Measurements from ENCODE around the gene NF1.

DNA sequence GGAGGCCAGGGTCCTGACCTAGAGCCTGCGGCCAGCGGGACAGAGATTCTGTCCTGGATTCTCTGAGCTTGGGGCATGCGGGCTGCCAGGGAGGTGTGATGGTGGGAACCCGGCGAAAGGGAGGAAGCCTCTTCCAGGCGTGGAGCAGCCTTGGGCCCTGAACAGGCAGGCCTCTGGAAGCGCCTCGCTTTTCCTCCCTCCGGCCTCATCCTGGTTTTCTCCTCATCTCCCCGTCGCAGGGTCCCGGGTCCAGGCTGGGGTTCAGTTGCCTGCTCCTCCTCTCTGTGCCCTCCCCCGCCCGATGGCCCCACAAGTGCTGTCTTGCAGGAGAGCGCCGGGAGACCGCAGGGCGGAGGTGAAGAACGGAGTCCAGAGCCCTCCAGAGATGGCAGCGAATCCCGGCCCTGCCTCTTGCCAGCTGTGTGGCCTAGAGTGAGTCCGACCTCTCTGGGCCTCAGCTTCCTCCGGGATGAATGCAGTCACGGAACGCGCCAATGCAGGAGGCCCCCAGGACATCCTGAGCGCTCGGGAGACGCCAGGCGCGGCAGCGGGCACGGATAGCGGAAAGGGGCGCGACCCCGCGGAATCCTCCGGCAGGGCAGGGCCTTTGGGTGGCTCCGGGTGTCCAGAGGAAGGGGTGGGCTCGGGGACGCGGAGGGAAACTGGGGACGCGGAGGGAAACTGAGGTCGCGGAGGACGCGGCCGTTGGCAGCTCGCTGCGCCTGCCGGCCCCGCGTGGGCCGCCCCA is 296.1 kb downstream of the NF1 start:
- TF ChIP-seq, protein P1, sequence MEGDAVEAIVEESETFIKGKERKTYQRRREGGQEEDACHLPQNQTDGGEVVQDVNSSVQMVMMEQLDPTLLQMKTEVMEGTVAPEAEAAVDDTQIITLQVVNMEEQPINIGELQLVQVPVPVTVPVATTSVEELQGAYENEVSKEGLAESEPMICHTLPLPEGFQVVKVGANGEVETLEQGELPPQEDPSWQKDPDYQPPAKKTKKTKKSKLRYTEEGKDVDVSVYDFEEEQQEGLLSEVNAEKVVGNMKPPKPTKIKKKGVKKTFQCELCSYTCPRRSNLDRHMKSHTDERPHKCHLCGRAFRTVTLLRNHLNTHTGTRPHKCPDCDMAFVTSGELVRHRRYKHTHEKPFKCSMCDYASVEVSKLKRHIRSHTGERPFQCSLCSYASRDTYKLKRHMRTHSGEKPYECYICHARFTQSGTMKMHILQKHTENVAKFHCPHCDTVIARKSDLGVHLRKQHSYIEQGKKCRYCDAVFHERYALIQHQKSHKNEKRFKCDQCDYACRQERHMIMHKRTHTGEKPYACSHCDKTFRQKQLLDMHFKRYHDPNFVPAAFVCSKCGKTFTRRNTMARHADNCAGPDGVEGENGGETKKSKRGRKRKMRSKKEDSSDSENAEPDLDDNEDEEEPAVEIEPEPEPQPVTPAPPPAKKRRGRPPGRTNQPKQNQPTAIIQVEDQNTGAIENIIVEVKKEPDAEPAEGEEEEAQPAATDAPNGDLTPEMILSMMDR (IDR thresholded peaks at IDR 0.05): no peak
- TF ChIP-seq POLR2A (IDR thresholded peaks at IDR 0.05): no peak

All from sigmoid colon (tissue), 3 donors.